ENCODE results near the gene CTIF. TPM values are rescaled to one million over a fixed set of nuclear protein-coding genes. Genes with fewer than 3 reads are reported as not detected.

Gene CTIF
- total and polyA plus RNA-seq, 12 donors = 20.5 to 159 (median 57.0) TPM

DNA sequence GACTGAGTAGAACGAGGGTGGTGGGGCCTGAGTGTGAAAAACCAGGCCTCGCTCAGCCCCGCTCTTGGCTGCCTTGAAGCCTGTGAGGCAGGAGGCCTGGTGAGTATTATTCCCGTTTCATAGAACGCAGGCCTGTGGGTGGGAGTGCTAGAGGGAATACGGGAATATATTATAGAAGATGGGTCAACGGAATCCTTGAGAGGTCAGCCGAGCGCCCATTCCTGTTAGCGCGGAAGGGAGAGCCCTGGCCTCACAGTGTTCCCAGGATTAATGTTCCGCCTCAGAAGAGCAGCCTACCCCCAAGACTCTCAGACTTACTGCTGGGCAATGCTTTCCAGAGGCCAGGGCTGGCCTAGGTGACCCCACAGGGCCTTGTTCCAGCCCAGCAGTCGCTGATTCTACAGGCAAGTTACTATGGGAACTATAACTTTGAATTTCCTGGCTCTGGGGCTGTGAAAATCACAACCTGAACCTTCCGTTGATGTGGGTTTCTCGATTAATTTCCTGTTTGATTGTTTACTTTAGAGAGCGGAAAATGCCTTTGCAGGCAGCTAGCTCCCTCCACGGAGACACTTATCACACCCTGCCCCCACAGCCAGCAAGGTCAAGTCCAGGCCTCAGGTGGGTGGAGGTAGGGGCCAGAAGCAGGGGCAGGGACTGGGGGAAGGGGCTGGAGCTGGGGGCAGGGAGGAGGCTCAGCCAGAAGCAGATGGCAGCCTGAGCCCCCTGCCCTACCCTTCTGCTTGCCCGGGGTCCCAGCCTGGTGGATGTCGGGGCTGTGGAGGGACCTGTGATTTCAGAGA lies 303.6 kb downstream of the CTIF start:
- peak overlapping the region in 4 of 5 donors; percentile 18 to 87 (median 50) for H3K27ac ChIP-seq

DNA sequence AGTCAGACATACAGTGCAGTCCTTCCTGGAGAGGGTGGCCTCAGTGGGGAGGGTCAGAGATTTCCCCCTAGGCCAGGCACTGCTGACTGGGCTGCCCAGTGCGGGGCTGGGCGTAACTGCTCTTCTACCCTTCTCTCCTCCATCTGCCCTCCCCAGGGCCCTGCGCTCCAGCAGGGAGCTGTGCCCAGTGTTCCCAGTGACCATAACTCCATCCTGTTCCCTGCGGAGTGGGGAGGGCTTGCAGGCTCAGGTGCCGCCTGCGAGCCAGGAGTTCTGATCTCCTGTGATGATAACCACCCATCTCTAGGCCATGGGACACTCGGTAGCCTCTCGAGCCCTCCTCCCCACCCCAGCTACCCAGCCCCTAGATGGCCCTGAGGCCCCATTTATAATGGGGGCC lies 304.3 kb downstream of the CTIF start:
- H3K27ac ChIP-seq = peak overlapping the region in 2 of 5 donors; percentile 78 to 83
- no peak overlapping the region for H3K4me3 ChIP-seq
- no peaks in the 10 kb centered on the region for H3K27me3 ChIP-seq
- WGBS, 4 donors = 87 to 99% (median 92%) methylated on average over 5 to 8 of the region's 8 CpGs
- intact Hi-C loops (cut with DNase I) = no loop called here
- DNase-seq = peak in 1 of 7 donors; percentile 6
- peaks cover 20 to 66% of the 10 kb centered on the region in 2 donors for H3K4me1 ChIP-seq (replicated peaks in 1 of 2)
- no peaks in the 10 kb centered on the region for H3K9me3 ChIP-seq (replicated peaks in 1 of 3)
- TF ChIP-seq, protein P1, sequence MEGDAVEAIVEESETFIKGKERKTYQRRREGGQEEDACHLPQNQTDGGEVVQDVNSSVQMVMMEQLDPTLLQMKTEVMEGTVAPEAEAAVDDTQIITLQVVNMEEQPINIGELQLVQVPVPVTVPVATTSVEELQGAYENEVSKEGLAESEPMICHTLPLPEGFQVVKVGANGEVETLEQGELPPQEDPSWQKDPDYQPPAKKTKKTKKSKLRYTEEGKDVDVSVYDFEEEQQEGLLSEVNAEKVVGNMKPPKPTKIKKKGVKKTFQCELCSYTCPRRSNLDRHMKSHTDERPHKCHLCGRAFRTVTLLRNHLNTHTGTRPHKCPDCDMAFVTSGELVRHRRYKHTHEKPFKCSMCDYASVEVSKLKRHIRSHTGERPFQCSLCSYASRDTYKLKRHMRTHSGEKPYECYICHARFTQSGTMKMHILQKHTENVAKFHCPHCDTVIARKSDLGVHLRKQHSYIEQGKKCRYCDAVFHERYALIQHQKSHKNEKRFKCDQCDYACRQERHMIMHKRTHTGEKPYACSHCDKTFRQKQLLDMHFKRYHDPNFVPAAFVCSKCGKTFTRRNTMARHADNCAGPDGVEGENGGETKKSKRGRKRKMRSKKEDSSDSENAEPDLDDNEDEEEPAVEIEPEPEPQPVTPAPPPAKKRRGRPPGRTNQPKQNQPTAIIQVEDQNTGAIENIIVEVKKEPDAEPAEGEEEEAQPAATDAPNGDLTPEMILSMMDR (IDR thresholded peaks at IDR 0.05) = no peak
- TF ChIP-seq POLR2A (IDR thresholded peaks at IDR 0.05) = no peak
- H3K36me3 ChIP-seq (replicated peaks in 1 of 2) = no peaks in the 10 kb centered on the region

More for the DNA sequence above, 303.6 kb downstream of the CTIF start:
- intact Hi-C loops (cut with DNase I) = no loop called here
- DNase-seq = peak in 3 of 7 donors; percentile 44 to 75 (median 62)
- Histone ChIP-seq H3K4me3 (no peak overlapping the region), H3K36me3 (replicated peaks in 1 of 2) (no peaks in the 10 kb centered on the region), H3K27me3 (no peaks in the 10 kb centered on the region), H3K4me1 (replicated peaks in 1 of 2) (peaks cover 20 to 66% of the 10 kb centered on the region in 2 donors), H3K9me3 (replicated peaks in 1 of 3) (no peaks in the 10 kb centered on the region)
- TF ChIP-seq, protein P1 (IDR thresholded peaks at IDR 0.05) = no peak
- TF ChIP-seq POLR2A (IDR thresholded peaks at IDR 0.05) = no peak
- 63 to 73% (median 69%) methylated on average over 17 to 19 of the region's 19 CpGs for WGBS, 4 donors

DNA sequence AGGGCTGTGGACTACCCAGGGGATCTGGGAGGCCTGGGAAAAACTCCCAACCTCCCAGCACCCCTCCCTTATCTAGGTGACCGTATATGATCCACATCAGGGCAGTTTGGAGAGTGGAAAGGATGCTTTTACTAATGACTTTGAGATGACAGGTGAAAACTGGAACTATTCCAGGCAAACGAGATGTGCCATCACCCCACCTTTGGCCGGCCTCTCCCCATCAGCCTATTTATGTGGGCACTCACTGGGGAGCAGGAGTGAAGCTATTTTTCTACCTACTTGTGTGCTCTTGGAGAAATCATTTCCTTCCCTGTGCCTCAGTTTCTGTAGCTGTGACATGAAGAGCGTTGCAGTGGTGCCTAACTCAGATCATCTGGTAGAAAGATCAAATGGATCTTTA lies 304.8 kb downstream of the CTIF start:
- H3K27ac ChIP-seq = peak overlapping the region in 1 of 5 donors; percentile 83
- no peaks in the 10 kb centered on the region for H3K36me3 ChIP-seq (replicated peaks in 1 of 2)
- no peak for DNase-seq

DNA sequence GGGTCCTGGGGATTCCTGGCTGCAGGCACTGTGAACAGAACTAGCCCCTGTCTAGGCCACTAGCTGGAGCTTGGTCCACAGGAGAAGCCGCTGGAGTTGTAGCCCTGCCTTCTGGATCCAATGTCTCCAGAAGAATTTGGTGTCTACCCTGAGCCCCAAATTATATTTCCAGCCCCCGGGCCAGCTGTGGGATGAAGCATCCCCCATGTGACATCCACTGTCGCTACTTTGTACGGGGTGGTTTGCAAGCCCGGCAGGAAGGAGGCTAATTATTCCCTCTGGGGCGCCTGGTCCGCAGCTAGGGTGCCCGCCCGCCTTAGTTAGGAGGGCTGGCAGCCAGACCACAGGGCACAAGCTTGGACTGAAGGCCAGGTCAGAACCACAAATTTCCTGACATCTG lies 305.4 kb downstream of the CTIF start:
- Histone ChIP-seq H3K4me1 (replicated peaks in 1 of 2) (peaks cover 10 to 56% of the 10 kb centered on the region in 2 donors), H3K9me3 (replicated peaks in 1 of 3) (no peaks in the 10 kb centered on the region), H3K4me3 (no peak overlapping the region), H3K36me3 (replicated peaks in 1 of 2) (no peaks in the 10 kb centered on the region), H3K27ac (no peak overlapping the region), H3K27me3 (no peaks in the 10 kb centered on the region)
- WGBS, 4 donors = 92 to 98% (median 96%) methylated on average over 7 to 9 of the region's 9 CpGs
- TF ChIP-seq, protein P1 (IDR thresholded peaks at IDR 0.05) = no peak
- TF ChIP-seq POLR2A (IDR thresholded peaks at IDR 0.05) = no peak
- DNase-seq = peak in 1 of 7 donors; percentile 7
- intact Hi-C loops (cut with DNase I) = no loop called here

More for the DNA sequence above, 304.8 kb downstream of the CTIF start:
- WGBS, 4 donors = 81 to 87% (median 85%) methylated on average over 3 to 4 of the region's 4 CpGs
- Histone ChIP-seq H3K4me1 (replicated peaks in 1 of 2) (peaks cover 17 to 63% of the 10 kb centered on the region in 2 donors), H3K9me3 (replicated peaks in 1 of 3) (no peaks in the 10 kb centered on the region), H3K4me3 (no peak overlapping the region), H3K27me3 (no peaks in the 10 kb centered on the region)
- intact Hi-C loops (cut with DNase I) = no loop called here
- TF ChIP-seq, protein P1 (IDR thresholded peaks at IDR 0.05) = no peak
- TF ChIP-seq POLR2A (IDR thresholded peaks at IDR 0.05) = no peak
